SU-DHL-6 (cell line): ENCODE data around the gene NOP16.

Experiments
- H2AFZ ChIP-seq: fragments of 200-600 bp; sonication (generic); 2 replicates; pipeline ENCODE4 v1.6.1; 2014; ENCODE audit warnings: low read depth, mild to moderate bottlenecking, moderate library complexity, mixed read lengths, antibody characterized with exemption, low read length; ENCODE audit not compliant: severe bottlenecking
- H3F3A ChIP-seq: fragments of 200-600 bp; shearing (Covaris generic); 2 replicates; pipeline ENCODE4 v1.6.0; 2016; ENCODE audit warnings: antibody characterized with exemption, mild to moderate bottlenecking; ENCODE audit not compliant: insufficient read depth
- H3K27ac ChIP-seq: fragments of 200-600 bp; sonication (generic); 2 replicates; pipeline ENCODE4 v1.5.1; 2016; ENCODE audit warnings: low read depth, mild to moderate bottlenecking, low read length, moderate library complexity, mixed read lengths
- H3K27me3 ChIP-seq: fragments of 200-600 bp; sonication (generic), shearing (Covaris generic); 2 replicates; pipeline ENCODE4 v1.6.0; 2014; ENCODE audit warnings: mild to moderate bottlenecking, low read length
- H3K36me3 ChIP-seq: fragments of 200-600 bp; sonication (generic); 2 replicates; pipeline ENCODE4 v1.6.1; 2014; ENCODE audit warnings: mild to moderate bottlenecking, low read length, mixed read lengths
- H3K4me2 ChIP-seq: fragments of 300-600, 200-600 bp; shearing (Covaris generic), sonication (generic); 2 replicates; pipeline ENCODE4 v1.6.0; 2014; ENCODE audit warnings: low read length, low read depth, mild to moderate bottlenecking; ENCODE audit not compliant: poor library complexity, severe bottlenecking
- H3K4me3 ChIP-seq: fragments of 200-600 bp; sonication (generic); 2 replicates; pipeline ENCODE4 v1.5.1; 2014; ENCODE audit warnings: antibody characterized with exemption, low read length, mild to moderate bottlenecking, mixed read lengths; ENCODE audit not compliant: insufficient read depth, poor library complexity, severe bottlenecking
- H3K79me2 ChIP-seq: fragments of 200-600 bp; sonication (generic); 2 replicates; pipeline ENCODE4 v1.6.1; 2014; ENCODE audit warnings: mild to moderate bottlenecking, low read length, moderate library complexity; ENCODE audit not compliant: insufficient read depth
- H3K9ac ChIP-seq: fragments of 200-600 bp; sonication (generic); 2 replicates; pipeline ENCODE4 v1.7.0; 2014; ENCODE audit warnings: mild to moderate bottlenecking, low read length
- H3K9me2 ChIP-seq: fragments of 200-600 bp; sonication (generic); replicated peaks from 2 replicates; pipeline ENCODE4 v1.6.1; 2014; ENCODE audit warnings: low read length; ENCODE audit not compliant: insufficient read depth
- H3K9me3 ChIP-seq: fragments of 200-600 bp; sonication (generic); 2 replicates; pipeline ENCODE4 v1.6.1; 2014; ENCODE audit warnings: low read length, mixed read lengths; ENCODE audit not compliant: insufficient read depth
- H4K20me1 ChIP-seq: fragments of 200-600 bp; sonication (generic); 2 replicates; pipeline ENCODE4 v1.6.1; 2014; ENCODE audit warnings: low read depth, mild to moderate bottlenecking, antibody characterized with exemption, low read length, moderate library complexity, mixed read lengths
- CTCF ChIP-seq: fragments of 200-600 bp; sonication (generic); IDR thresholded peaks from one replicate; pipeline ENCODE4 v1.5.1; 2017; ENCODE audit warnings: antibody characterized with exemption, mild to moderate bottlenecking, low read length, moderate library complexity; ENCODE audit not compliant: insufficient read depth, poor library complexity, severe bottlenecking
- EZH2phosphoT487 ChIP-seq: fragments of 200-600 bp; sonication (generic), shearing (Covaris generic); conservative IDR thresholded peaks from 2 replicates; pipeline ENCODE4 v1.6.1; 2018; ENCODE audit warnings: mild to moderate bottlenecking, antibody characterized with exemption, low read length, moderate library complexity, mixed read lengths

The NOP16 gene

DNA sequence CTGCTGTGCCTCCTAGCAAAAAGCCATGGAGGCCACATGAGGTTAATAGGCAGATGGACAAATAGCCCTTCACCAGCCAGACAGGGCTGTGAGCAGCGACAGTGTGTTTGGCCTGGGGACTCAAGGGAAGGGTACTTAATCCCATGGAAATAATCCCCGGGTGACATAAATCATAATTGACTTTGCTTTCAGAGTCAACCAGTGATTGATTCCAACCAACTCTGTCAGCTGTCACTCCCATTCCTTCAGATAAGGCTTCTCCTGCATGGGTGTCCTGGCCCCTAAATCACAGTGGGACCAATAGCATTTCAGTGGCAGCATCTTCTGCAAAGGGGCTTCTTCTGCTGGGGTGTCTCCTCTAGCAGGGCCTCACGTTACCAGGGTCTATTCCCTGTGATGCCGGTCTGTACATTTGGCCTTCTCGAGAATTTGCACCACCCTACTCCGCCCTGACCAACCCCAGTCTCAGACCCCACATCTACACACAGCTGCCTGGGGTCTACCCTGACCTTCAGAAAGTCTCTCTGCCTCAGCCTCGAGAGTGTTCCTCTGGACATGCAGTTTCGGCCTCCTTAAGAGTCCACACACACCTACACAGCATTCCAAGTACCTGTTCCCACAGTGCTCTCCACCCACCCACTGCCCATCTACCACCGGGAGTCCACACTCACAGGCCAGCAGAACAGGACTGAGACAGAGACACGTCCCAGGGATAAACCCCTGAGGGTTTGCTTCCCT lies 24.3 kb upstream of the NOP16 start:
- Histone ChIP-seq H3F3A (no peaks in the 10 kb centered on the region), H3K79me2 (peaks cover 5% of the 10 kb centered on the region; the same call in 1 of the 2 replicates), H2AFZ (no peak overlapping the region), H3K9ac (no peak overlapping the region), H3K36me3 (no peaks in the 10 kb centered on the region), H3K27me3 (no peaks in the 10 kb centered on the region), H4K20me1 (no peaks in the 10 kb centered on the region), H3K9me2 (no peaks in the 10 kb centered on the region), H3K27ac (no peak overlapping the region), H3K4me3 (no peak overlapping the region), H3K9me3 (no peaks in the 10 kb centered on the region), H3K4me2 (no peak overlapping the region)
- TF ChIP-seq CTCF (no peak), EZH2phosphoT487 (no peak)

DNA sequence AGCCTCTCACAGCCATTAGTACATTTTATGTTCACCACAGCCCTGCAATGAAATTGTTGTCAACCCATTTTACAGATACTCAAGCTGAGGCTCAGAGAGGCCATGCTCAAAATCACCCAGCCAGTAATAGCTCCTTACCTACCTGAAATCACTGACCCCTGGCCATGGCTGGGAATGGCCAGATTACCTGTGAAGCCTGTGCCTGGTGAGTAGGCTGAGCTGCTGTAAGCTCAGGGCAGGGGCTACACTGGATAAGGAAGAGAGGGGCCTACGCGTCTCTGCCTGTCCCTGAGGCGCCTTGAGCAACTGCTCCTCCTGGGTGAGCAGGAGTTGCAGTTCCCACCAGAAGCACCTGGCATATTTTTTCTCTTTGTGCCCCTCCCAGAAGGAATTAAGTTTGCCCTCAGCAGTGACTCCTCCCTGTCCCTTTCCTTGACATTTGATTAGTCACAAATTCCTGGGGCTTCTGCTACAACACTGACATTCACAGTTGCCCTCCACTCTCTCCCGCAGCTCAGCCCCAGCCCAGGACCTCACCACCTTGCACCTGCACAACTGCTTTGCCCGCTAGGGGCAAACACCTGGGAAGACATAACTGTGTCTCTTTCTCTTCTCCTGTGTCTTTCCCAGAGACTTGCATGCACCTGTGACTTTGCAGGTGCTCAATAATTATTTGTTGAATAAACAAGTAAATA lies 22.2 kb upstream of the NOP16 start:
- H3K4me3 ChIP-seq: no peak overlapping the region
- H3K27me3 ChIP-seq: no peaks in the 10 kb centered on the region
- TF ChIP-seq CTCF (no peak), EZH2phosphoT487 (no peak)
- no peaks in the 10 kb centered on the region for H3K36me3 ChIP-seq
- no peak overlapping the region for H2AFZ ChIP-seq
- no peak overlapping the region for H3K27ac ChIP-seq
- no peak overlapping the region for H3K9ac ChIP-seq
- no peaks in the 10 kb centered on the region for H3K9me3 ChIP-seq
- H3F3A ChIP-seq: no peaks in the 10 kb centered on the region
- no peak overlapping the region for H3K4me2 ChIP-seq
- H3K9me2 ChIP-seq: no peaks in the 10 kb centered on the region
- 0 out of 2 replicates have a peak, but pooled peaks cover under 1% of the 10 kb centered on the region for H3K79me2 ChIP-seq
- H4K20me1 ChIP-seq: no peaks in the 10 kb centered on the region

DNA sequence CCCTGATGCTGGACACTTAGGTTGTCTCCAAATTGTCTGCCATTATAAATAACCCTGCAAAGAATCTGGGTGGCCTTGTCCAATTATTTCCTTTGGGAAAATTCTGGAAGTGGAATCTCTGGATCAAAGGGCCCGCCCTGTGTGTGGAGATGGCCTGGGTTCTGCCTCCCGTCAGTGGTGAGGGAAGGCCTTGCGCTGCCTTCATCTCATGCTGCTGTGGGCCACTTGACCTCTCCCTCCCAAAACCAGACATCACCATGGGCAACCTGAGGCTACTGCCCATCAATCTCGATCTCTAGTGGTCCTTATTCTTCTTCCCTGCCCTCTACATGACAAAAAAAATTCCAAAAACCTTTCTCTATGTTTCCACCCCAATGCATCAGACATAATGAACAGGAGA lies 21.4 kb upstream of the NOP16 start:
- Histone ChIP-seq H3K9me2 (no peaks in the 10 kb centered on the region), H3K9ac (no peak overlapping the region), H3K4me3 (no peak overlapping the region), H3F3A (no peaks in the 10 kb centered on the region), H3K27ac (no peak overlapping the region), H4K20me1 (no peaks in the 10 kb centered on the region), H3K27me3 (no peaks in the 10 kb centered on the region), H3K36me3 (no peaks in the 10 kb centered on the region), H2AFZ (no peak overlapping the region), H3K79me2 (no peaks in the 10 kb centered on the region), H3K9me3 (no peaks in the 10 kb centered on the region), H3K4me2 (no peak overlapping the region)
- TF ChIP-seq CTCF: no peak
- no peak for TF ChIP-seq EZH2phosphoT487
